ENCODE data around the gene DZIP1L.
"Not testable (repeated sequence)": the region's sequence is repeated elsewhere in the genome, so short reads cannot be mapped to it uniquely, and the experiment has no call there.

Gene DZIP1L

GRCh38 chr3:138114988-138115971, at the start of gene DZIP1L:
Gene DZIP1L (minus strand): TSS chr3:138115608. CDS start chr3:138103971, 11,637 bp downstream.
- peak in 1 of 4 experiments; percentile 24 for DNase-seq (ENCODE audit: low read depth in 4 of 4, low spot score in 1 of 4)

- DNase-seq (ENCODE audit: low read depth in 4 of 4, low spot score in 1 of 4) = no peak
These were observed 49.7 kb upstream of the DZIP1L start for GRCh38 chr3:138165061-138165460.

- no peak for DNase-seq (ENCODE audit: low read depth in 4 of 4, low spot score in 1 of 4)
These were observed 42.3 kb upstream of the DZIP1L start for GRCh38 chr3:138157743-138158142.

GRCh38 chr3:138154534-138154933, 39.1 kb upstream of the DZIP1L start:
- no peak for DNase-seq (ENCODE audit: low read depth in 4 of 4, low spot score in 1 of 4)

- DNase-seq (ENCODE audit: low read depth in 4 of 4, low spot score in 1 of 4) = no peak
These were observed 33.1 kb upstream of the DZIP1L start for GRCh38 chr3:138148503-138148902.

- not testable (repeated sequence) for DNase-seq (ENCODE audit: low read depth in 4 of 4, low spot score in 1 of 4)
These were observed 26.8 kb upstream of the DZIP1L start for GRCh38 chr3:138142181-138142580.

- DNase-seq (ENCODE audit: low read depth in 4 of 4, low spot score in 1 of 4) = no peak
These were observed 25.5 kb upstream of the DZIP1L start for GRCh38 chr3:138140940-138141339.

GRCh38 chr3:138139691-138140090, 24.3 kb upstream of the DZIP1L start:
- DNase-seq (ENCODE audit: low read depth in 4 of 4, low spot score in 1 of 4) = no peak

- DNase-seq (ENCODE audit: low read depth in 4 of 4, low spot score in 1 of 4) = no peak
These were observed 22.5 kb upstream of the DZIP1L start for GRCh38 chr3:138137861-138138260.

GRCh38 chr3:138136201-138136600, 20.8 kb upstream of the DZIP1L start:
- DNase-seq (ENCODE audit: low read depth in 4 of 4, low spot score in 1 of 4) = no peak

- no peak for DNase-seq (ENCODE audit: low read depth in 4 of 4, low spot score in 1 of 4)
These were observed 20.4 kb upstream of the DZIP1L start for GRCh38 chr3:138135833-138136194.

- DNase-seq (ENCODE audit: low read depth in 4 of 4, low spot score in 1 of 4) = no peak
These were observed 19.9 kb upstream of the DZIP1L start for GRCh38 chr3:138135146-138135832.

- no peak for DNase-seq (ENCODE audit: low read depth in 4 of 4, low spot score in 1 of 4)
These were observed 16.8 kb upstream of the DZIP1L start, which contains the start of gene A4GNT for GRCh38 chr3:138132239-138132638. Gene A4GNT (minus strand): TSS chr3:138132390. CDS start chr3:138131256, 1,134 bp downstream.

- no peak for DNase-seq (ENCODE audit: low read depth in 4 of 4, low spot score in 1 of 4)
These were observed 12.4 kb upstream of the DZIP1L start for GRCh38 chr3:138127636-138128365.

- no peak for DNase-seq (ENCODE audit: low read depth in 4 of 4, low spot score in 1 of 4)
These were observed 10.3 kb upstream of the DZIP1L start for GRCh38 chr3:138125548-138126221.

- DNase-seq (ENCODE audit: low read depth in 4 of 4, low spot score in 1 of 4) = no peak
These were observed 9.4 kb upstream of the DZIP1L start for GRCh38 chr3:138124706-138125355.

- no peak for DNase-seq (ENCODE audit: low read depth in 4 of 4, low spot score in 1 of 4)
These were observed 8.8 kb upstream of the DZIP1L start for GRCh38 chr3:138124188-138124587.

GRCh38 chr3:138119423-138119766, 4.0 kb upstream of the DZIP1L start:
- no peak for DNase-seq (ENCODE audit: low read depth in 4 of 4, low spot score in 1 of 4)

- DNase-seq (ENCODE audit: low read depth in 4 of 4, low spot score in 1 of 4) = peak in 2 of 4 experiments; percentile 27 to 42
These were observed 3.4 kb upstream of the DZIP1L start for GRCh38 chr3:138118612-138119422.

Measured in stimulated activated CD4-positive, alpha-beta T cell treated with anti-CD3 and anti-CD28 coated beads, Interleukin-1b, Interleukin-23, amount 100 ng/mL, for 24 hours (primary cell).